HG03159 (cell line): ENCODE results near the gene KEAP1.

ENCODE experiments used
- ATAC-seq: cut with Tn5 transposase; IDR thresholded peaks from one replicate; pipeline ENCODE4 v1.9.1; 2021; ENCODE audit warnings: mild to moderate bottlenecking, moderate library complexity; ENCODE audit not compliant: unreplicated experiment

KEAP1 gene

DNA sequence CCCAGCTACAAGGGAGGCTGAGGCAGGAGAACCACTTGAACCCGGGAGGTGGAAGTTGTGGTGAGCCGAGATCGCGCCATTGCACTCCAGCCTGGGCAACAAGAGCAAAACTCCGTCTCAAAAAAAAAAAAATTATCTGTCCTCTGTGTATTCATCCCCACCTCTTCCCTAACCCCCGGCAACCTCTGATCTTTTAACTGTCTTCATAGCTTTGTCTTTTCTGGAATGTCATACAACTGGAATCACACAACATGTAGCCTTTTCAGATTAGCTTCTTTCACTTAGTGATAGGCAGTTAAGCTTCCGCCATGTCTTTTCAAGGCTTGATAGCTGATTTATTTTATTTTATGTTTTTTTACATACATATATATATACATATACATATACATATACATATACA is 22.5 kb upstream of the KEAP1 start:
- no peak for ATAC-seq

DNA sequence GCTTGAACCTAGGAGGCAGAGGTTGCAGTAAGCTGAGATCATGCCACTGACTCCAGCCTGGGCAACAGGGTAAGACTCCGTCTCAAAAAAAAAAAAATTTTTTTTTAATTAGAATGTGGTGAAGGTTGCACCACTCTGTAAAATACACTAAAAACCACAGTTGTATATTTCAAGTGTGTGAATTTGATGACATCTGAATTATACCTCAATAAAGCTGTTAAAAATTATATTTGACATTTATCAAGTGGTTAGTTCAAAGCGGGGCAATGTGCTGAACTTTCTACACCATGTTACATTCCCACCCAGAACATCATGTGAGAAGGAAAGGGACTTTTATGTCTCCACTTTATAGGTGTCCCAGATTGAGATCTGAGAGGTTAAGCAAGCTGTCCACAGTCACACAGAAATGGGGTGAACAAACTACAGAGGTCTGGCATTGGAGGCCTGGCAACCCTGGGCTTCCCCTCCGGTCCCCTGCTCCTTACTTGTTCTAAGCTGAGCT is 20.0 kb upstream of the KEAP1 start:
- no peak for ATAC-seq

DNA sequence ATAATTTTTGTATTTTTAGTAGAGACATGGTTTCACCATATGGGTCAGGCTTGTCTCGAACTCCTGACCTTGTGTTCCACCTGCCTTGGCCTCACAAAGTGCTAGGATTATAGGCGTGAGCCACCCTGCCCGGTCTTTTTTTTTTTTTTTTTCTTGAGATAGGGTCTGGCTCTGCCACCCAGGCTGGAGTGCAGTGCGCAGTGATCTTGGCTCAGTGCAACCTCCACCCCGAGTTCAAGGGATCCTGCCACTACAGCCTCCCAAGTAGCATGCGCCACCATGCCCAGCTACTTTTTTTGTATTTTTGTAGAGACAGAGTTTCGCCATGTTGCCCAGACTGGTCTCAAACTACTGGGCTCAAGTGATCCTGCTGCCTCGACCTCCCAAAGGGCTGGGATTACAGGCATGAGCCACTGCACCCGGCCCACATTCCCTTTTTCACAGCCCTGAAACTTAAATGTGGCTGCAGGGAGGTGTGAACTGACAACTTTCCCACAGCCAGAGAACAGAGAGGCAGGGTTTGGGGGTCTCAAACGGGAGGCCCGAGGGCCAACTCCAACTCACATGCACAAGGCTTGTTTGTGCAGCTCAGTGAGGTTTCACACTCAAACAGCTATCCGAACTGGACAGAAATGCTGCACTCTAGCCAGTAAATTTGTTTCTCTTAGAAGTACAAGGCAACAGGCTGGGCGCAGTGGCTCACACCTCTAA is 18.5 kb upstream of the KEAP1 start:
- no peak for ATAC-seq

DNA sequence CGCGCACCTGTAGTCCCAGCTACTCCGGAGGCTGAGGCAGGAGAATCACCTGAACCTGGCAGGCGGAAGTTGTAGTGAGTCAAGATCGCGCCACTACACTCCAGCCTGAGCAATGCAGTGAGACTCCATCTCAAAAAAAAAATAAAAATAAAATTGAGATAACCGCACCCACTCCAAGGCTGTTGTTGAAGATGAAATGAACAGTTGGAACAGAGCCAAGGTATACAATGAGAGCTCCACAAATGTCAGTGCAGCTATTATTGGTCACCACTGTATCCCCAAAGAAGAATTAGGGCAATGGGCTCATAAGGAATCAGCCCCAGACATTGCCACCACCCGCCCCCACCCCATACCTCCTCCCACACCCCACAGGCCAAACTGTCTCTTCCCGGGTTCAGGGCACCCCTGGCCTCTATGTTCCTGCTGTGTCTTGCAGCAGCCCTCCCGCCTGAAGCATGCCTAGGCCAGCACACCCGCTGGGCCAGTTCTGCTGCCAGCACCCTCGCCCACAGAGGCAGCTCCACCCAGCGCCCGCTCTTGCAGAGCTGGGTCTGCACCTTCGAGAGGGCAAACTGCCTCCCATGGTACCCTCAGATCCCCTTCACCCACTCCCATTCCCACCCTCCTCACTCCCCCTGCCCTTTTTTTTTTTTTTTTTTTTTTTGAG is 17.6 kb upstream of the KEAP1 start:
- no peak for ATAC-seq

DNA sequence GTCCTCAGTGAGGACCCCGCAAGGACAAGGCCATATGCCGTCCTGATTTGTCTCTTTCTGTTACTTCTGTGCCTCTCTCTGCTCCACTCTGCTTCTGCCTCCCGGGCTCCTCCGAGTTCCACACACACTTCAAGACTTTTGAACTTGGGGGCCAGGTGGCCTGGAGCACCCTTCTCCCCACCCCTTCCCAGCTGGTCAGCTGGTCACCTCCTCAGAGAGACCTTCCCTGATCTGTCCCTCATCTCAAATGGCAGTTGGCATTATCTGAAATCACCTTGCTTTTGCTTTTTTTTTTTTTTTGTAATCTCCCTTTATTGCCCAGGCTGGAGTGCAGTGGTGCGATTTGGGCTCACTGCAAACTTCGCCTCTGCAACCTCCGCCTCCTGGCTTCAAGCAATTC is 16.3 kb upstream of the KEAP1 start:
- no peak for ATAC-seq

DNA sequence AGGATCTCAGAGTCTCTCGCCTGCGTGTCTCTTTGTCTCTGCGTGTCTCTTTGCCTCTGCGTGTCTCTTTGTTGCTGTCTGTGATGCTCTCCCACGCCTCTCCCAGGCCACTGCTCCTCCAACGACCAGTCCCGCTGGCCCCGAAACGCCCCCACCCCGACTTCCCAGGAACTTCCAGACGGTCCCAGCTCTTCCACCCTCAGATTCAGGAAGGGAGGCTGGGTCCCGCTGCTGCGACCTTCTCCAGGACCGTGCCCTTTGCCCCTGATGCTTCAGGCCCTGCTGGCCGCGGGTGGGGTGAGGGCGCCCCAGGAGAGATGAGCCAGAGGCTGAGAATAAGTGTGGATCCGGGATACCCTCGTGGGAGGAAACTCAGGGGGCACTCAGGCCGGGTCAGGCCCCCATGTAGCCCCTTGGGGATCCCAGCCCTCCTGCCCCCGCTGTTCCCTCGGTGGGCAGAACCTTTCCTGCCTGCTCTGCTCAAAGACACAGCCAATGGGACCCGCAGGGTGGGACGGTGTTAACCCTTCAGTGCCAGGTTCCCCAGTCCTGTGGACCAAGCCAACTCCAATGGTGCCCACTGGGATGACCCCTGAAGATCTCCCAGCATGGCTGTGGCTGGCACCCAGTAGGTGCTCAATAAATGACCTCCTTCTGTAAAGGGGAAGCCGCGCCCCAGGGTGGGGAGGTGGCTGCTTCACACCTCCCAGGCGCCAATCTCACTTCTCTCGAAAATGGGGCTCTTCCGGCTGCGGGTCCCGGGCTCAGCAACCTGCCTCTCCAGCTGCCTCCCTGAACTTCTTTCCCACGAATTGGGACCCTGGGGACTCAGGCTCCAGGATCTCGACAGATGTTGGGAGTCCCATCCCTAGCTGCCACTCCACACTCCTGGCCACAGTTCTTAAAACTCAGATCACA is 15.5 kb upstream of the KEAP1 start:
- no peak for ATAC-seq

DNA sequence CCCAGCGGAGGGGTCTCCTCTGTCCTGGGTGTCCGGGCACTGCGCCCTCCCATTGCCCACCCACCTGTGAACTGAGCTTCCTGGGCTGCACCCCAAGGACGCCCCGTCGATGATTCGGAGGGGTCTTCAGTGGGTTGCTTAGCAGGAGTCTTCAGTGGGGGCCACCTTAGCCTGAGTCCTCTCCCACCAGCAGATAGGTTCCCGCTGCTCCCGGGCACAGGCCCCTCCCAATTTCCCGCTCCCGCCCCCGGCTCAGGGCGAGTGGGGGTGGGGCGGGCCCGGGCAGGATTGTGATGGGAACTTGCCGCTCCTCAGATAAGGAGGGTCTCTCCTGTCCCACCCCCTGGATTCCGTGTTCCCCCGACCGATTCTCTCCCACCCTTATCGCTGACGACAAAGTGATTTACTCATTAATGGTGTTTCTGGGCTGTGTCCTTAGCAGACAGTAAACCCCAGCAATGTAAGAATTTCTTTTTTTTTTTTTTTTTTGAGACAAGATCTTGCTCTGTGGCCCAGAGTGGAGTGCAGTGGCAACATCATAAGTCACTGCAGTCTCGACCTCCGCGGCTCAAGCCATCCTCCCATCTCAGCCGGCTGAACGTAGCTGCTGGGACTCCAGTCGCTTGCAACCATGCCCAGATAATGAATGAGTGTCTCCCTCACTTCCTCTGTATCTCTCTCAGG is 14.7 kb upstream of the KEAP1 start:
- no peak for ATAC-seq

DNA sequence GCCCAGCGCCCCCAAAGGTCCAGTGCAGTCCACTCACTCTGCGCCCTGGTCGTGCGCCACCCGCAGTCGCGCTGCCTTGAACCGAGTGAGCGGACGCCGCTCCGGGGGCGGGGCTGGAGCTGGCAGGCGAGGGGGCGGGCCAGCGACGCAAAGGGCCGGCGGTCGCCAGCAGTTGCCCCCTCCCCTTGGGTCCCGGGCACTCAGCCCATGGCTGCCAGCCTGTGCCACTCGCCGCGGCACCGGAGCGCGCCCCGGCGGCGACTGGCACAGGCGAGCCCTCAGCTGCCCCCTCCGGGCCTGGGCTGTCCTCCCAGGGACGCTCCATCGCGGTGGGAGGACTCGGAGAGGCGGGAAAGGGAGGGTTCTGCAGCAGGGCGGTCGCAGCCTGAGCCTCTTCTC is 14.2 kb upstream of the KEAP1 start, which contains the start of gene S1PR5:
S1PR5 (minus strand) TSS at position 87 of the 399 bp plus-strand sequence. CDS start 2,436 bp downstream, outside the sequence.
- no peak for ATAC-seq

DNA sequence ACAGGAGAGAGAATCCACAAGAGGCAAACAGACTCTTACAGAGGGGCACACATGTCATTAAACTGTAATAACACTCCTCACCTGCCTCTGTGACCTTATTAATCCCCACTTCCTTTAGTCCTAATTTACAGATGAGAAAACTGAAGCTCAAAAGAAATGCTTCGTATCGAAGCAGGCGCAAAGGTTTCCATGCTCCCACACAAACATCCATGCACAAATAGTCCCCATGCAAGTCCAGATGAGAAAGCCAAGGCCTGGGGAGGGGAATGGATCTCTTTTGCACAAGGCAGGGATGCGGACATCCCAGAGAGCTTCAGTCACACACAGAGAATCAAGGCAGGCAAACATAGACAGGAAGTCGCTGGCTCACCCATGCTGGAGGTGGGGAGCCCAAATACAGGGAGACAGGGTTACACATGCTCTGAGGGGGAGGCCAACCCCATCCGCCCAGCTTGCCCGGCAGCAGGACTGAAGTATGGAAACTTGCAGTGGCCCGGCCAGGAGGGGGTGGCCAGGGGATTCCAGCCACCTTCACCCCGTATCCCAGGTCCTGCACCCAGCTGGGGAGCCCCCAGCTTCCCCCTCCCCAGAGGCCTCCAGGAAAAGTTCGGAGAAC is 13.6 kb upstream of the KEAP1 start:
- no peak for ATAC-seq

DNA sequence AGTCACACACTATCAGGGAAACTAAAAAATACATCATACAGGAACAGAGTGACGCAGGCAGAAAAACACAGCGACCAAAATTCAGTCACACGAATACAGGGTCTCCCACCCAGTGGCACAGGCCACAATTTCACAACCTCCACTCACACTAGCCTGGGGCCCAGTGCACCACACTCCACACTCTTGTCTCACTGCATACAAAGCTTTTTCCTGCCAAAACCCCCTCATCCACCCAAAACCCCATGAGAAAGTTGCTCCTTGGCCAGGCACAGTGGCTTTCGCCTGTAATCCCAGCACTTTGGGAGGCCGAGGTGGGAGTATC is 12.9 kb upstream of the KEAP1 start:
- ATAC-seq: no peak

DNA sequence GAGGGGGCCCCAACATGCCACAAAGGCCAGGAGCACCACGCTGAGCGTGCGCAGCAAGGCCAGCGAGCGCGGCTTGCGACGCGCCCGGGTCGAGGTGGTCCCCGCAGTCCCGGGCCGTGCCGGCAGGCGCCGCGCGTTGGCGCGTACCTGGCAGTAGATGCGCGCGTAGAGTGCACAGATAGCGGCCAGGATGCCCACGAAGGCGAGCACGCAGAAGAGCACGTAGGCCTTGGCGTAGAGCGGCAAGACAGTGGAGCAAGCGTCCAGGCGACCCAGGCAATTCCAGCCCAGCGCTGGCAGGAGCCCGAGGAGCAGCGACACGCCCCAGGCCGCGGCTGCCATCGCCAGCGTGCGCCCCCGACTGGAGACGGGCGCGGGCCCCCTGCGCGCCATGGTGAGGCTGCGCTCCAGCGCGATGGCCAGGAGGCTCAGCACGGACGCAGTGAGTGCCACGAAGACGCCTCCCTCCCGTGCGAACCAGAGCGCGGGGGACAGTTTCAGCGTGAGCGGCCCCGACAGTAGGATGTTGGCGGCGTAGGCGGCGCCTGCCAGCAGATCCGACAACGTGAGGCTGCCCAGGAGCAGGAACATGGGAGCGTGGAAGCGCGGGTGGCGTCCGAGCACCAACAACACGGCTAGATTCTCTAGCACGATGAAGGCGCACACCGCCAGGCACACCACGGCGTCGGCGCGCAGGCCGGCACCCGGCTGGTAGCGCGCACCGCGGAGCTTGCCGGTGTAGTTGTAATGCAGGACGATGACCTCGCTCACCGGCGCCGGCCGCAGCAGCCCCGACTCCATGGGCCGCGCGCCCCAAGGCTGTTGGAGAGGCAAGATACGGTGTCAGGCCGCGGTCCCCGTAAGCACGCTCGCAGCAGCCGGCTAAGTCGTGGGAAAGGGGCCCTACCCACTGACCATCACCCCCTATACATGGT is 11.3 kb upstream of the KEAP1 start:
- no peak for ATAC-seq

DNA sequence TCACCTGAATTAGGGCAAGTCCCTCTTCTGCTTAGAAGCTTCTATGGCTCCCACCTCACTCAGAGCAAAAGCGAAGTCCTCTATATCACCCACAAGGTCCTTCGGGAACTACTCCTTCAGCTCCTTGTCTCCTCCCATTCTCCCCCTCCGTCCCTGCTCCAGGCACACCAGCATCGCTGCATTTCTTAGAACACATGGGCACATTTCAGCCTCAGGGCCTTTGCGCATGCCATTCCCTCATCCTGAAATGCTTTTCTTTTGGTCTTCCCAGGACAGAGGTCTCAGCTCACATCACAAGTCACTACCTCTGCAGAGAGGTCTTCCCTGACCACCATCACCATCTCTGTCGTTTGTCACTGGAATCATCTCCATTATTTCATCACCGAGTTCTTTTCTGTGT is 10.1 kb upstream of the KEAP1 start:
- ATAC-seq: no peak

DNA sequence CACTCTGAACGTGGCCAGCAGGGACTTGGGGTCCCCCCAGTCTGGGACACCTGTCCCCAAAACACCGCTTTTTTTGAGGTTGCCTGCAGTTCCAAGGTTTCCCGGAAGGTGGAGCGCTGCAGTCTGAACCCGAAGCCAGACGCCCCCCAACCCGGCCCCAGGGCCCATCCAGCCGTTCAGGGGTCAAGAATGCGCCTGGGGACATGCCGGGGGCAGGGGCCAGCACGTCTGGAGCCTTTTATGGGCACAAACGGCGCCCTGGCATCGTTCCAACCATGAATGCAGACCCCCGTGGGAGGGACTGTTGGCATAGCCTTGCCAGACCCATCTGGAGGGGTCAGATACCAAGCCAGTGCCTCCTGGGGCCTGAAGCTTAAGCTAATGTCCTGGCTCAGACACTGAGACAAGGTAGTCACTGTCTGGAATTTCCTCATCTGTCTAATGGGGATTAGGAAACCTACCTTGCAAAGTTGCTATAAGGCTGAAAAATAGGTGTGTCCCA is 7.2 kb upstream of the KEAP1 start:
- ATAC-seq: no peak

DNA sequence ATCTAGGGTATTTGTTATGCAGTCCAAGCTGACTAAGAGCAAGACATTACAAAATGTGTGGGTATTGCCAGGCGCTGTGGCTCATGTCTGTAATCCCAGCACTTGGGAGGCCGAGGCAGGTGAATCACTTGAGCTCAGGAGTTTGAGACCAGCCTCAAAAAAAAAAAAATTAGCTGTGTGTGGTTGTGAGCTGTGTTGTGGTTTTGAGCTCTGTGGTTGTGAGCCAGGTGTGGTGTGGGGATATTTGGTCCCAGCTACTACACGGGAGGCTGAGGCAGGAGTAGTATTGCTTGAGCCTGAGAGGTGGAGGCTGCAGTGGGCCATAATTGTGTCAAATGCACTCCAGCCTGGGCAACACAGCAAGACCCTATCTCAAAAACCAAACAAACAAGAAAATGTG is 5.6 kb upstream of the KEAP1 start:
- no peak for ATAC-seq

DNA sequence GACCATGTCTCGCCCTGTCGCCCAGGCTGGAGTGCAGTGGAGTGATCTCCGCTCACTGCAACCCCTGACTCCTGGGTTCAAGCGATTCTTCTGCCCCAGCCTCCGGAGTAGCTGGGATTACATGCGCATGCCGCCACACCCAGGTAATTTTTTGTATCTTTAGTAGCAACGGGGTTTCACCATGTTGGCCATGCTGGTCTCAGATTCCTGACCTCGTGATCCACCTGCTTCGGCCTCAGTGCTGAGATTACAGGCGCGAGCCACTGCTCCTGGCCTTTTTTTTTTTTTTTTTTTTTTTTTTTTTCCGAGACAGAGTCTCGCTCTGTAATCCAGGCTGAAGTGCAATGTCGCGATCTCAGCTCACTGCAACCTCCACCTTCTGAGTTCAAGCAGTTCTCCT is 4.9 kb upstream of the KEAP1 start:
- ATAC-seq: no peak

DNA sequence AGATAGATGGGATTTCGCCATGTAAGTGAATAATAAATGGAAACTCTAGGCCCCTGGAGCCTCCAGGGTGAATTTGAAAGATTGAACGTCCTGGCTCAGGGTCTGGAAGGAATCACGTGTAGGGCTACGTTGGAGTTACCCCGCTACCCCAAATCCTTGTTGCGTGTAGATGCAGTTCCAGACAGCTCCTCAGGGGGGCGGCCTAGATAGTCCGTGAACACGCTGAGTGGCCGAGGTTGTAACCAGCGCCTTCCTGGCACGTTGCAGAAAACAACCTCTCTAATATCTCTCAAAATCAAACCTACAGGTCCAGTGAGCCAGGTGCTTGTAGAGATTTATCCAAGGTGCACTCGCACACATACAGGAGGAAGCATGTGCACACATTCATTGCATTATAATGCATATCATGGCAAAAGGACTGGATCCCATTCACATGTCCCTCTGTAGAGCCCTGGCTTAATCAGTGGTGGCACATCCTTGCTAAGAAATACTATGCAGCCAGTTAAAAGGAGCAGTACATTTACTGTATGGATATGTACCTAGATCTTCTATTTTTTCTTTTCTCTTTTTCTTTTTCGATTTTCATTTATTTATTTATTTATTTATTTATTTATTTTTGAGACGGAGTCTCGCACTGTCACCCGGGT is 2.5 kb upstream of the KEAP1 start:
- no peak for ATAC-seq

DNA sequence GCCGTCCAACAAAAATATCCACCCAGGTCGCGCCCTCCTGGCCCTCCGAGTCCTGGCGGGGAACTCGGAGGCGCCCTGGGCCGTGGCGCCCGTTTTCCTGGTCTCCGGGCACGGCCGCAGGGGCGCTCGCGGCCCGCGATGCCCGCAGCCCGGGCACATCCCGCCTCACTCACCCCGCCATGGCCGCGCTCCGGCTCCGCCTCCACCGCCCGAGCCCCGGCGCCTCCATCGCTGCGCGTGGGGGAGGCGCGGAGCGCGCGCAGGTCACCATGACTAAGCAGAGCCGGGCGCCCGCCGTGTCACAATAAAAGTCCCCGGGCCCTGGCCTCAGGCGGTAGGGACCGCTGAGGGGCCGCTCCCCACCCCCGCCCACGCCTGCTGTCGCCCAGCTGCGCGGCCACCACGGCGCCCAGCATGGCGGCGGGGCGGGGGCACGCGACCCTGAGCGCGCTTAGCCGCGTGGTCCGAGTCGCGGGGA is 593 bp downstream of the KEAP1 start:
- ATAC-seq: peak; percentile 76

DNA sequence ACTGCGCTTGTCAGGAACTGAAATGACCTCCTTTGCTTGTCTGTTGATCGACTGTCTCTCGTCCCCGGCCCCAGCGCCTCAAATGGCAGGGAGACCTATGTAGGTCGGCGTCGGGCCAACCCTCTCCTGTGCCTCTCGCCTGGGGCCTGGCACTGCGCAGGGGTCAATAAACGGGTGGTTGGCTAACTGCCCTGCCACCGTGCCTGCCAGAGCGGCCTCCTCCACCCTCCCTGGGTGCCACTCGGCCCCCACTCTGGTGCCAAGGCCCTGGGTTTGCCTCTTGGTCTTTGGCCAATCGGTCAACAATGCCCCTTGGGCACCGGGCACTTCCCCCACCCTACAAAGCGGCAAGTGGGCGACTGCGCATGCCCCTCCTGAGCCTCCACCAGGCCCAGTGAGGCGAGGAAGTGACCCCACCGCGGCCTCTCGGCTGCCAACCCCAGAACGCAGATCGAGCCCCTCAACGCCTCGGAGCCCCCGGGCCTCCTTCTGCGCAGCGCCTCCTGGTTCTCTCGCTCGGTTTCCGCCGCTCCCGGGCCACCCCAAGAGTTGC is 1.1 kb downstream of the KEAP1 start:
- peak; percentile 36 for ATAC-seq
